Endodermal cell (in vitro differentiated cells): ENCODE measurements around the gene ACKR4. TPM values are rescaled to one million over a fixed set of nuclear protein-coding genes. Genes with fewer than 3 reads are reported as not detected.

ENCODE experiments used
- DNase-seq: peaks from one replicate; pipeline ENCODE4 v3.0.0-alpha.2; 2017
- H3K27ac ChIP-seq: 2 replicates; pipeline ENCODE4 v1.5.1; 2013; ENCODE audit warnings: mild to moderate bottlenecking, low read depth, low read length, moderate library complexity
- H3K27me3 ChIP-seq: 2 replicates; pipeline ENCODE4 v1.6.1; 2013; ENCODE audit warnings: mild to moderate bottlenecking, low read length, moderate library complexity; ENCODE audit not compliant: insufficient read depth, control insufficient read depth, poor library complexity, severe bottlenecking
- H3K36me3 ChIP-seq: 2 replicates; pipeline ENCODE4 v1.7.0; 2013; ENCODE audit warnings: mild to moderate bottlenecking, low read length, moderate library complexity; ENCODE audit not compliant: control insufficient read depth, insufficient read depth
- H3K4me1 ChIP-seq: one replicate; pipeline ENCODE4 v1.7.0; 2013; ENCODE audit warnings: low read length; ENCODE audit not compliant: control insufficient read depth, insufficient read depth
- H3K4me3 ChIP-seq: 2 replicates; pipeline ENCODE4 v1.5.1; 2013; ENCODE audit warnings: mild to moderate bottlenecking, low read length, moderate library complexity
- H3K9ac ChIP-seq: 2 replicates; pipeline ENCODE4 v1.6.1; 2013; ENCODE audit warnings: mild to moderate bottlenecking, low read length, moderate library complexity; ENCODE audit not compliant: poor library complexity, severe bottlenecking; ENCODE audit errors: extremely low read depth
- H3K9me3 ChIP-seq: 2 replicates; pipeline ENCODE4 v1.6.1; 2013; ENCODE audit warnings: mild to moderate bottlenecking, low read length, moderate library complexity; ENCODE audit not compliant: control insufficient read depth
- H3K27ac Mint-ChIP-seq: 2 replicates; pipeline ENCODE4 v1.8.0; 2020; ENCODE audit warnings: mixed read lengths
- H3K27me3 Mint-ChIP-seq: 2 replicates; pipeline ENCODE4 v1.8.0; 2021; ENCODE audit warnings: mild to moderate bottlenecking, mixed read lengths; ENCODE audit not compliant: insufficient read depth
- H3K36me3 Mint-ChIP-seq: 2 replicates; pipeline ENCODE4 v1.8.0; 2020; ENCODE audit warnings: low read depth, mixed read lengths
- H3K4me1 Mint-ChIP-seq: 2 replicates; pipeline ENCODE4 v1.8.0; 2020; ENCODE audit warnings: mixed read lengths
- H3K4me3 Mint-ChIP-seq: 2 replicates; pipeline ENCODE4 v1.8.0; 2020; ENCODE audit warnings: mild to moderate bottlenecking, moderate library complexity, mixed read lengths
- H3K9me3 Mint-ChIP-seq: 2 replicates; pipeline ENCODE4 v1.8.0; 2020; ENCODE audit warnings: mild to moderate bottlenecking, mixed read lengths
- CTCF ChIP-seq: fragments of 200-600 bp; sonication (generic); conservative IDR thresholded peaks from 2 replicates; pipeline ENCODE4 v1.5.0; 2021; ENCODE audit warnings: antibody characterized with exemption, mild to moderate bottlenecking
- WGBS, 2 experiments: methylation state at CpG; one replicate each; pipeline versions ENCODE4 v1.1.5 to v1.1.7; 2013; ENCODE audit warnings: missing lambda C conversion rate in 2 of 2, mixed read lengths in 1 of 2; ENCODE audit not compliant: insufficient coverage in 1 of 2, insufficient read length in 1 of 2; 5-methylcytosine and 5-hydroxymethylcytosine counted together
- total RNA-seq, 2 donors: library from RNA; stranded (reverse); fragmentation: NEBNext Ultra II Directional in 1 of 2; extraction: Animal tissue kit (Norgen Biotek cat#: 25700) in 1 of 2; gene quantifications; 2 replicates in 1 of 2; 3 replicates in 1 of 2; pipeline ENCODE4 v1.2.1, GENCODE V29; 2021

ACKR4 gene
- total RNA-seq, 2 donors from 2014 or later = not detected

GRCh38 chr3:132616780-132617179 is 19.7 kb downstream of the ACKR4 start:
- Histone ChIP-seq H3K27ac (no peak overlapping the region), H3K4me1 (no peaks in the 10 kb centered on the region), H3K4me3 (no peak overlapping the region), H3K9ac (no peak overlapping the region), H3K27me3 (no peaks in the 10 kb centered on the region), H3K36me3 (no peaks in the 10 kb centered on the region), H3K9me3 (no peaks in the 10 kb centered on the region)
- peaks cover 17% of the 10 kb centered on the region for H3K9me3 Mint-ChIP-seq
- TF ChIP-seq CTCF = no peak
- H3K36me3 Mint-ChIP-seq = peaks cover 31% of the 10 kb centered on the region
- no peak for DNase-seq
- H3K4me1 Mint-ChIP-seq = peaks cover 6% of the 10 kb centered on the region
- H3K27me3 Mint-ChIP-seq = no peaks in the 10 kb centered on the region
- 82 to 96% methylated on average over 1 of the region's 1 CpG for WGBS, 2 experiments
- no peak overlapping the region for H3K4me3 Mint-ChIP-seq
- no peak overlapping the region for H3K27ac Mint-ChIP-seq

GRCh38 chr3:132622148-132622547 is 25.1 kb downstream of the ACKR4 start:
- no peak for DNase-seq

GRCh38 chr3:132622761-132623160 is 25.7 kb downstream of the ACKR4 start:
- H3K27me3 Mint-ChIP-seq = no peaks in the 10 kb centered on the region
- no peaks in the 10 kb centered on the region for H3K4me1 ChIP-seq
- H3K27ac Mint-ChIP-seq = no peak overlapping the region
- TF ChIP-seq CTCF = no peak
- no peaks in the 10 kb centered on the region for H3K9me3 ChIP-seq
- peaks cover 8% of the 10 kb centered on the region for H3K4me1 Mint-ChIP-seq
- no peak overlapping the region for H3K9ac ChIP-seq
- DNase-seq = no peak
- H3K36me3 Mint-ChIP-seq = peaks cover 18% of the 10 kb centered on the region
- no peak overlapping the region for H3K4me3 Mint-ChIP-seq
- H3K9me3 Mint-ChIP-seq = no peaks in the 10 kb centered on the region
- 100% methylated on average over 1 of the region's 1 CpG; no CpG with 5 or more reads in 1 of the 2 experiments for WGBS, 2 experiments
- H3K27me3 ChIP-seq = no peaks in the 10 kb centered on the region
- H3K36me3 ChIP-seq = peaks cover 10% of the 10 kb centered on the region
- no peak overlapping the region for H3K27ac ChIP-seq
- no peak overlapping the region for H3K4me3 ChIP-seq

More at GRCh38 chr3:132622148-132622547, 25.1 kb downstream of the ACKR4 start:
- Histone ChIP-seq H3K9ac (no peak overlapping the region), H3K27me3 (no peaks in the 10 kb centered on the region), H3K27ac (no peak overlapping the region), H3K4me3 (no peak overlapping the region), H3K36me3 (peaks cover 9% of the 10 kb centered on the region), H3K4me1 (no peaks in the 10 kb centered on the region), H3K9me3 (no peaks in the 10 kb centered on the region)
- peaks cover 18% of the 10 kb centered on the region for H3K36me3 Mint-ChIP-seq
- no peak overlapping the region for H3K4me3 Mint-ChIP-seq
- no peak overlapping the region for H3K27ac Mint-ChIP-seq
- H3K4me1 Mint-ChIP-seq = peaks cover 8% of the 10 kb centered on the region
- no peak for TF ChIP-seq CTCF
- H3K9me3 Mint-ChIP-seq = no peaks in the 10 kb centered on the region
- WGBS, 2 experiments = 100% methylated on average over 1 of the region's 1 CpG; no CpG with 5 or more reads in 1 of the 2 experiments
- H3K27me3 Mint-ChIP-seq = no peaks in the 10 kb centered on the region
